Right kidney (tissue), 1 donor: ENCODE data around the gene RASSF6.
"Not testable (repeated sequence)": the region's sequence is repeated elsewhere in the genome, so short reads cannot be mapped to it uniquely, and the experiment has no call there.

Source experiments
- DNase-seq: peaks from one replicate; pipeline ENCODE4 v3.0.0-alpha.2; 2016

RASSF6 gene

DNA sequence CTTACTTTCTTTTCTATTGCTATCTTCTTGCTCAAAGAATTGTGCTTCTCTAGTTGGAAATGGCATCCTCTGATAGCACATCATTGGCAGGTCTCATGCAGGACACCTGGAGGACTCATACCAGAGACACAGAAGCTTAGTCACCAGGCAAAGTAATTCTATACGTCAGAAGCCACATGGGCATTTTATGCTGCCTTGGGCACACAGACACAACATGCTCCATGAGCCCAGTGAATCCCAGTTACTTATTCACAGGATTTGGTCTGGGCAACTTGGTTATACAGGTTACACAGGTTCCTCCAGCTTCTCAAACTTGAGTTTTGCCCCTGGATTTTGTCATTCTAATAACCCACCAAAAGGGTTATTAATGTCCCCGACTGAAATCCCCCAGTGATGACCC, 7.1 kb downstream of the RASSF6 start:
- DNase-seq = no peak

GRCh38 chr4:73612032-73612431, 8.2 kb downstream of the RASSF6 start:
- no peak for DNase-seq

DNA sequence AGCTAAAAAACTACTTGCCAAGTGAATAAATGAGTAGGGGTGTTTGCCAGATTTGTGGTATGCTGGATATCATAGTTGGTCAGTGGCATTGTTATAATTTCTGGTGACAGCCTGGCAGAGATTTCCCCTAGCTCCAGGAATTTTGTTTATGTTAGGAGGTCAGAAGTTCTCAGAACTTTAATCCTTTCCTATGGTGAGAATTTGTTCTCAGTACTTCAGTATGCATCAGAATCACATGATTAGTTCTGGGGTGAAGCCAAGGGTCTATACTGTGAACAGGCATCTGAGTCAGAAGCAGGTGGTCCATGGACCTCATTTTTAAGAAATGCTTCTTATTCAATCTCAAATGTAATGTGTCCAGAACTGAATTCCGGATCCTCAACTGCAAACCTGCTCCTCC, 10.5 kb downstream of the RASSF6 start:
- DNase-seq = no peak

DNA sequence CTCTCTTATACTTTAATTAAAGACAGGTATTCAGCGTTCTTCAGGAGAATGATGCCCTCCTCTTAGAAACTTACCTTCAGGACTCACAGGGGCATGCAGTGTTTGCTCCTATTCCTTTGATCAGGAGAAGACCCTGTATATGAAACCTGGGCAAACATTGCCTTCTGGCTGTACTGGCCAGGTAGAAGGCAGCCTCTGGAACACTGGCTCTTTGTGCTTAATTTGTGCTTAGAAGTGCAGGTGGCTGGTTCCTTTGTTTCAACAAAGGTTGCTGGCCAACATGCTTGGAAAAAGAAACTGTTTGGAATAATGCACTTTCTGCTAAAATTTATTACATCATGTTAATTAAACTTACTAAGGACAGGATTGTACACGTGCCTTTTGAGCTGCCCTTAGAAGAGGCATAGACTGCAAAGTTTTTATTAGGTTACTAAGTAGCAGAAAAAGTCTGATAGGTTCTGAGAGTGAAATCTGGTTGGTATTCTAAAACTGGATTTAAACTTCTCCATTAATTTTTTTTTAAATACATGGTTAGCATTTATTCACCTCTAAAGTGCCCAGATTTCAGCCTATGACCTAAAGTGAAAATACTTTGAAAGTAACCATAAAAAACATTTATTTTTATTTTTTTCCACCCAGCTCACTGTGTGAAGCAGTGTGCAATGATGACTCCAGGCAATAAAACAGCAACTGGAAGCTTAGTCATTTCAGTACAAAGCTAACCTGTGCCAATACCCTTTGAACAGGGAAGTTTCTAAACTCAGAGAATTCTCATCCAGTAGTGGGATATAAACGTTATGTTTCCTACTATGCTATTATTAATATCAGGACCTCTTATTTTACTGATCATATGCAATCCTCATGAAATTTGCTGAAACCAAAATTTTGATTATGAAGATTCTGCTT, 11.3 kb downstream of the RASSF6 start:
- no peak for DNase-seq

DNA sequence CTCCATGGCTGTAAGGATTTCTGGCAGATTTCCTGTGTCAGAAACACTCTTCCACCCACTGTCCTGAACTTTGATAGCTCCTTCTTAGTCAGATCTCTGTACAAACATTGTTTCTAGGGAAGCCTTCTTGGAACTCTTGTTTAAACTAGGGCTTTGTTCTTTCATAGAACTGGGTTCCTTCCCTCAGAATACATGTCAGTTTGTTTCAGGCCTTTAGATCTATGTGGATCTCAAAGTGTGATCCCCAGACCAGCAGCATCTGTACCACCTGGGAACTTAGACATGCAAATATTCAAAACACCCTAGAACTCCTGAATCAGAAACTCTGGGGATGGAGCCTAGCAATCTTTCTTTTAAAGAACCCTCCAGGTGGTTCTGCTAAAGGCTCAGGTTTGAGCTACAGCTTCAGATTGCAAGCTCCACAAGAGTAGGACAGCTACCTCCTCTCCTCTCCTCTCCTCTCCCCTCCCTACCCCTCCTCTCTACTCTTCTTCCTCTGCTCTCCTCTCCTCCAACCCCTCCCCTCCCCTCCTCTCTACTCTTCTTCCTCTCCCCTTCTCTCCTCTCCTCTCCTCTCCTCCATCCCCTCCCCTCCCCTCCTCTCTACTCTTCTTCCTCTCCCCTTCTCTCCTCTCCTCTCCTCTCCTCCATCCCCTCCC, 12.7 kb downstream of the RASSF6 start:
- DNase-seq = no peak

DNA sequence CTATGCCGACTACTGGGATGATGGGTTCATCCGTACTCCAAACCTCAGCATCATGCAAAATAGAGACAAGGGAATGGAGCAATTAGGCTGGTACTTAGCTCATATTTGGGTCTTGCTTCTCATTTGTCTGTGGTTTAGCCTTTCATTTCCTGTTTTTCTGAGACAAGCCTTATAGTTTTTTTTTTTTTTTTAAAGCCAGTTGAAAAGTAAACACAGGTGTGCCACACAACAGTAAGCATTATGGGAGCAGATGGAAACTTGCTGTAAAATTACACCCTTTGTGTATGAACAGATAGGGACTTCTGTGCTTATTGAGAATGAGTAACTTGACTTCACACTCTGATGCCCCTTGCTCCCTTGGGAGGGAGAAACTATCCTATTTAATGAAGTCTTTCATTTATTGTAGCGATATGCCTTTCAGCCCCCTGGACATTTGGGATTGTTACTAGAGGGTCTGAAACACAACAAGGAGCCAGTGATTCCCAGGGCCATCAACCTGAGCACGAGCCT, 13.7 kb downstream of the RASSF6 start:
- DNase-seq = no peak

GRCh38 chr4:73603854-73604584, 16.2 kb downstream of the RASSF6 start:
- DNase-seq = no peak

DNA sequence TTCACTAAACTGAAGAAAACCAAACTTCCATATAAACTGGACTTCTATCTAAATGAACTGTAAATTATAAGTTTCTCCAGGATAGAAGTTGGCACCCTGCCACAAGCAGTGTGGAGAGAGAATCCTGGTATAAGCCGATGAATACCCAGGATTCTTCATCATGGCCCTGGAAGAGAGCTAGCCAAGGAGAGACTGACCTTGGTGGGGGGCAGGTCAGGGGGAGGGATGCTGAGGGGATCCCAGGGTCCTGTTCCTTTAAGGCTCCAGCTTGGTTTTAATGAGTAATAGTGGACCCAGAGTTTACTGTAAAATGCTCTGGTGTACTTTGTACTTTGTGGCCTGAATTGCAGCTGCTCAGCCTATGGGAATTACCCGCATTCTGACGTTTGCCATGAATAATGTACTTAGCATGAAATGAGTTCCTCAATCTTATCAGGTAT, 16.9 kb downstream of the RASSF6 start:
- DNase-seq = no peak

GRCh38 chr4:73600954-73601353, 19.3 kb downstream of the RASSF6 start:
- DNase-seq = no peak

- DNase-seq = no peak
Observed at GRCh38 chr4:73599182-73599581, 21.1 kb downstream of the RASSF6 start.

DNA sequence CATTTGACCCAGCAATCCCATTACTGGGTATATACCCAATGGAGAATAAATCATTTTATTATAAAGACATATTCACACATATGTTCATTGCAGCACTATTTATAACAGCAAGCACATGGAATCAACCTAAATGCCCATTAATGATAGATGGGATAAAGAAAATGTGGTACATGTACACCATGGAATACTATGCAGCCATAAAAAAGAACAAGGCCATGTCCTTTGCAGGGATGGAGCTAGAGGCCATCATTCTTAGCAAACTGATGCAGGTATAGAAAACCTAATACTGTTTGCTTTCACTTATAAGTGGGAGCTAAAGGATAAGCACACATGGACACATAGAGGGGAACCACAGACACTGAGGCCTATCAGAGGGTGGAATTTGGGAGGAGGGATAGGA, 22.6 kb downstream of the RASSF6 start:
- DNase-seq = no peak

DNA sequence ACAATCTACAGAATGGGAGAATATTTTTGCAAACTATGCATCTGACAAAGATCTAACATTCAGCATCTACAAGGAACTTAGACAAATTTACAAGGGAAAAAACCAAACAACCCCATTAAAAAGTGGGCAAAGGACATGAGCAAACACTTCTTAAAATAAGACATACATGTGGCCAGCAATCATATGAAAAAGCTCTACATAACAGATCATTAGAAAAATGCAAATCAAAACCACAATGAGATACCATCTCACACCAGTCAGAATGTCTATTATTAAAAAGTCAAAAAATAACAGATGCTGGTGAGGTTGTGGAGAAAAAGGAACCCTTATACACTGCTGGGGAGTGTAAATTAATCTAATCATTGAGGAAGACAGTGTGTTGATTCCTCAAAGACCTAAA, 23.1 kb downstream of the RASSF6 start:
- not testable (repeated sequence) for DNase-seq

DNA sequence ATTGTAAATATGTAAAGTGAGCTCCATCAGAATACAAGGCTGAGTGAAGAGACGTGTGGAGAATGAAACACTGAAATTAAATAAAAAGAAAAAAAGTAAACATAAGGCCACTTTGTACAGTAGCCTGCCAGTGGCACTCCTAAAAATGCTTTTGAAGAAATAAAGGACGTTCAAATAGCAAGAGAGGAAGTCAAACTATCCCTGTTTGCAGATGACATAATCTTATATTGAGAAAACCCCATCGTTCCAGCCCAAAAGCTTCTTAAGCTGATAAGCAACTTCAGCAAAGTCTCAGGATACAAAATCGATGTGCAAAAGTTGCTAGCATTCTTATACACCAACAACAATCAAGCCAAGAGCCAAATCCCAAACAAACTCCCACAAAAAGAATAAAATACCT, 24.2 kb downstream of the RASSF6 start:
- no peak for DNase-seq

- DNase-seq = no peak
Observed at GRCh38 chr4:73593631-73594241, 26.5 kb downstream of the RASSF6 start.

- DNase-seq = no peak
Observed at GRCh38 chr4:73589887-73590801, 30.1 kb downstream of the RASSF6 start.

DNA sequence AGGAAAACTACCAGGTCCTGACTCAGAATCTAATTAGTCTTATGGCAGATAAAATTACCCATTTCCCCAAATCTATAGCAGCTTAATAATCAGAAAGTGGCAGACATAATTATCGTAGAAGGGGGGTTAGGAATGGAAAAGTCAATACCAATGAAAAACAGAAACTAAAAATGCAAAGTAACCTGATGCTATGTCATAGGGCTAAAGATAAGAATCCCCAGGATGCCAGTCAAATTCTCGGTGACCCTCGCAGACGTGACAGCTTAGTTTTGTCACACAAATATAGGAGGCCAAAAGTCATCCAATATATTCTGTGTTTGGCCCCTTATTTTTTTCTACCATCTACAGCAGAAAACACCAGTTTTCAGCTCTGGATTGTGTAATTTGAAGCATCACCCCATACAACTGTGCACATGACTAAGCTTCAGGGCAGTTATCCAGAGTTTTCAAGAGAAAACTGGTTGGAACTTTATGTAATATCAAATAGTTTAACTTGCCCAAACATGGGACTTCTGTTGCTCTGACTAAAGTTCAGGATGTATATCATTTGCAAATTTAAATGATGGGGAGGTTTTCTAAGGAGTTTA, 30.9 kb downstream of the RASSF6 start:
- no peak for DNase-seq

DNA sequence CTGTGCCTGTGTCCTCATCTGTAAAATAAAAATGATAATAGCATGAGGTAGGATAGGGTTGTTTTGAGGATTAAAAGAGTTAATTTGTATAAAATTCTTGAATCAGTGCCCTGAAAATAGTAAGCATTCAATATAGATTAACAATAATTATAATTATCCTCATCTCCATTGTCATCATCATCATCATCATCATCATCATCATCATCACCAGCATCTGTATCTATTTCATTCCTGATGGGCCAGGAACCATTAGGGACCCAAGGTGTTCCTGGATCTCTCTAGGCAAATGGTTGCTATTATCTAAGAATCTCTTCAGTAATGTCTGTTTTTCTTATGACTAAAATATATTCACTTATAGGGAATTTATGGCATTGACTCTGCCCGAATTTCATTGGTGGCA, 31.6 kb downstream of the RASSF6 start:
- DNase-seq = no peak

GRCh38 chr4:73586666-73587065, 33.6 kb downstream of the RASSF6 start:
- no peak for DNase-seq

GRCh38 chr4:73586040-73586439, 34.2 kb downstream of the RASSF6 start:
- DNase-seq = no peak

GRCh38 chr4:73585345-73585744, 34.9 kb downstream of the RASSF6 start:
- no peak for DNase-seq

DNA sequence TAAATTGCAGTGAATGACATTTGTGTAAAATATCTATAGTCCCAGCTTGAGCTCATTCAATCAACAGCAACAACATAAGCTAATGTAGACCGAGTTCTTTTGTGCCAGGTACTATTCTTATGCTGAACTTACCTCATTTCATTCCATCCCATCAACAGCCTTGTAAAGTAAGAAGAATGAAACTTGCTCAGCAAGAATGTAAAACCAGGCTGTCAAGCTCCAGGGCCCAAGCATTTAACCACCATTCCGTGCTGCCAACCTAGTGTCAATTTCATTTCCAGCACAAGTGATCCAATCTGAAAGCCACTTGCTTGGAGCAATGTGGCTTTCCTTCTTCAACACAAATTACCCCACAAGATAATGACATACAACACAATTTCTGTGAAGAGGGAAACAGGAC, 36.6 kb downstream of the RASSF6 start:
- no peak for DNase-seq
